Measurements from ENCODE around the gene TF. TPM values are rescaled to one million over a fixed set of nuclear protein-coding genes. Genes with fewer than 3 reads are reported as not detected.

TF gene
- total RNA-seq, 2 experiments from 2014 or later: 0.15 to 0.25 TPM

DNA sequence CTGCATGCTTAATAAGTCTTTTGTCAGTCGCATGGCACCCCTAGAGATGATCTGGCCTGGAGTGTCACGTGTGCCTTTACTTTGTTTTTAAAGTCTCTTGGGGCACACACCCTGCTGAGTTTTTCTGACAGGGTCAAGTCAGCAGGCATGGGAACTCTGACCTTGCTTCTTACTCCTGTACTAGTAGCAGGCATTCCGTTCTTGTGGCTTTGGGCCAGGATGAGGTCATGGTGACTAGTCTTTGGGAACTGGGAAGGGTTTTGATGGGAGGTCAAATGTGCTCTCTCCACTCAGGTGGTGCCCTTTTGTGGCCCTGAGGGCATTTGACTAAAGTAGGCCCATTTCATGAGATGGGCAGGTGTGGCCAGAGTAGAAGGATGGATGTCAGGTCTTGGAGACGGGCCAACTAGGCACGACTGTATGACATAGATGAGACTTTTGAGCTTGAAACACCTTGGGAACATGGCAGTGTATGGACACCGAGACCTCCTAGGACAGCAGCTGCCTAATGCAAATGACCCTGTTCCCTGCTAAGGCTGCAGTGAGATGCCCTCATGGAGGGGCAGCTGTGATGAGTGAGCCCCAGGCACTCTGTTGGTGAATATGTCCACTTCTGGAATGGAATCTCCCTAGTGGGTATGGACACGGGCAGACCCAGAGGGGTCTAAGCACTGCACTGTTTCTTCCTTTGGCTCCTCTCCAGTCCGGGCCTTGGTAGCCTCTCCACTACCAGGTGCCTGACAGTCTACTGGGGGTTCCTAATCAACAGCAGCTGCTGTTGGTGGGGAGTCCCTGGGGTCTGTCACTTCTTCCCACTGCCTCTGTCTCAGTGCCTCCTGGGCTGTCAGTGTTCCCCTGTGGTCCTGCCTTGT, 75.8 kb downstream of the TF start:
- H3K79me2 ChIP-seq (ENCODE audit: insufficient read depth, low read depth, low read length): no peaks in the 10 kb centered on the region
- ChIA-PET POLR2A (interaction anchor here (0.5 kb wide), 1 partner anchor 1146 kb away, joined by 3 read pairs; no protein-coding TSS in a partner anchor), CTCF (ENCODE audit: unreplicated experiment) (no interaction called here)
- no peak for TF ChIP-seq EZH2phosphoT487 (IDR thresholded peaks at IDR 0.05; ENCODE audit: borderline replicate concordance, low read depth, low read length)
- TF ChIP-seq, protein P1, sequence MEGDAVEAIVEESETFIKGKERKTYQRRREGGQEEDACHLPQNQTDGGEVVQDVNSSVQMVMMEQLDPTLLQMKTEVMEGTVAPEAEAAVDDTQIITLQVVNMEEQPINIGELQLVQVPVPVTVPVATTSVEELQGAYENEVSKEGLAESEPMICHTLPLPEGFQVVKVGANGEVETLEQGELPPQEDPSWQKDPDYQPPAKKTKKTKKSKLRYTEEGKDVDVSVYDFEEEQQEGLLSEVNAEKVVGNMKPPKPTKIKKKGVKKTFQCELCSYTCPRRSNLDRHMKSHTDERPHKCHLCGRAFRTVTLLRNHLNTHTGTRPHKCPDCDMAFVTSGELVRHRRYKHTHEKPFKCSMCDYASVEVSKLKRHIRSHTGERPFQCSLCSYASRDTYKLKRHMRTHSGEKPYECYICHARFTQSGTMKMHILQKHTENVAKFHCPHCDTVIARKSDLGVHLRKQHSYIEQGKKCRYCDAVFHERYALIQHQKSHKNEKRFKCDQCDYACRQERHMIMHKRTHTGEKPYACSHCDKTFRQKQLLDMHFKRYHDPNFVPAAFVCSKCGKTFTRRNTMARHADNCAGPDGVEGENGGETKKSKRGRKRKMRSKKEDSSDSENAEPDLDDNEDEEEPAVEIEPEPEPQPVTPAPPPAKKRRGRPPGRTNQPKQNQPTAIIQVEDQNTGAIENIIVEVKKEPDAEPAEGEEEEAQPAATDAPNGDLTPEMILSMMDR (conservative IDR thresholded peaks at IDR 0.05; ENCODE audit: low read length): peak; percentile 51
- intact Hi-C loops (cut with micrococcal nuclease; ENCODE audit: unreplicated experiment): loop anchor here (5.0 kb wide), 1 partner anchor 380 kb away; no protein-coding TSS in a partner anchor
- no peaks in the 10 kb centered on the region for H3K4me1 ChIP-seq (ENCODE audit: insufficient read depth, low read length, poor library complexity, severe bottlenecking)
- H2AFZ ChIP-seq (ENCODE audit: low read length): no peak overlapping the region
- no peaks in the 10 kb centered on the region for H3K9me2 ChIP-seq (ENCODE audit: insufficient read depth, low read length)
- H3K4me3 ChIP-seq (ENCODE audit: low read depth, low read length, poor library complexity, severe bottlenecking): no peak overlapping the region
- H3K9me3 ChIP-seq (ENCODE audit: low read length): no peaks in the 10 kb centered on the region
- H3K36me3 ChIP-seq (ENCODE audit: insufficient read depth, low read length): peaks cover 79% of the 10 kb centered on the region
- no peaks in the 10 kb centered on the region for H4K20me1 ChIP-seq (ENCODE audit: insufficient read depth, low read length)
- DNase-seq (ENCODE audit: low spot score): no peak
- BruUV-seq (replicated peaks): no TSS peak
- H3K27ac ChIP-seq (ENCODE audit: low read depth, low read length, poor library complexity, severe bottlenecking): no peak overlapping the region
- H3K4me2 ChIP-seq (ENCODE audit: low read length): no peak overlapping the region

DNA sequence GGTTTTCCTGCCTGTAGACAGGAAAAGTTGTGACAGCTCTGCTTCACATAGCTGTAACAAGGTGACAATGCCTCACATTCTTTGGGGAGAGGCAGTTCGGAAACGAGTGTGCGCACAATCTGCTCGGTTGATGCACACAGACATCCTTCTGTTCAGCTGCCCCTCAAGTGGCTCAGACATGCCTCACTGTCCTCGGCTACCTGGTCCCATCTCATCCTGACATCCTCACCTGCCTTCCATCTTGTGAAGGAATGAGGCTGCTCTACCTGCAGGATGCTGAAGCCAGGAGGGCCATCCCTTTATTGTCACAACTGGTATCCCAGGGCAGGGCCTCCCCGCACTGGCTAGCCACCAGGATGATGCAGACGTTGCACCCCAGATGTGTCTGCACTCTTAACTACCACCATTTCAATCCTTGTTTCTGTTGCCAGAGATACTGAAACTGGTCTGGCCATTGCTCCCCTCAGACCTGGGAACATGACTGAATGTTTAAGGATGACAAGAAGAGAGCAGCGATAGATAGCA, 78.8 kb downstream of the TF start:
- POLR2A ChIA-PET: interaction anchor here (0.7 kb wide), 1 partner anchor 1015 kb away, joined by 3 read pairs; no protein-coding TSS in a partner anchor

More for the DNA sequence above, 78.8 kb downstream of the TF start:
- CTCF ChIA-PET (ENCODE audit: unreplicated experiment): no interaction called here
- Histone ChIP-seq H3K79me2 (ENCODE audit: insufficient read depth, low read depth, low read length) (no peaks in the 10 kb centered on the region), H3K4me3 (ENCODE audit: low read depth, low read length, poor library complexity, severe bottlenecking) (no peak overlapping the region), H2AFZ (ENCODE audit: low read length) (no peak overlapping the region), H3K9me2 (ENCODE audit: insufficient read depth, low read length) (no peaks in the 10 kb centered on the region), H3K36me3 (ENCODE audit: insufficient read depth, low read length) (peaks cover 49% of the 10 kb centered on the region), H4K20me1 (ENCODE audit: insufficient read depth, low read length) (no peaks in the 10 kb centered on the region), H3K27ac (ENCODE audit: low read depth, low read length, poor library complexity, severe bottlenecking) (no peak overlapping the region), H3K9me3 (ENCODE audit: low read length) (no peaks in the 10 kb centered on the region), H3K4me2 (ENCODE audit: low read length) (no peak overlapping the region), H3K4me1 (ENCODE audit: insufficient read depth, low read length, poor library complexity, severe bottlenecking) (no peaks in the 10 kb centered on the region)
- DNase-seq (ENCODE audit: low spot score): no peak
- no TSS peak for BruUV-seq (replicated peaks)
- TF ChIP-seq, protein P1 (conservative IDR thresholded peaks at IDR 0.05; ENCODE audit: low read length): no peak
- TF ChIP-seq EZH2phosphoT487 (IDR thresholded peaks at IDR 0.05; ENCODE audit: borderline replicate concordance, low read depth, low read length): no peak
- intact Hi-C loops (cut with micrococcal nuclease; ENCODE audit: unreplicated experiment): loop anchor here (5.0 kb wide), 1 partner anchor 383 kb away; no protein-coding TSS in a partner anchor
